Left colon (tissue), 2 donors: Measurements from ENCODE around the gene WDR53. TPM values are rescaled to one million over a fixed set of nuclear protein-coding genes. Genes with fewer than 3 reads are reported as not detected.
A peak's percentile ranks its signal among the peaks of the same experiment; 100 is the strongest.
"Not testable (repeated sequence)": the region's sequence is repeated elsewhere in the genome, so short reads cannot be mapped to it uniquely, and the experiment has no call there.

Experiments used
- ATAC-seq: fragments of 200-7000 bp; cut with Tn5 transposase; one replicate; pipeline ENCODE4 v1.9.1; 2020; ENCODE audit warnings: mild to moderate bottlenecking, moderate library complexity
- DNase-seq, 2 donors: peaks; one replicate each; pipeline ENCODE4 v3.0.0-alpha.2; 2020
- intact Hi-C, 2 donors: fragments of 100-400 bp; cut with DNase I in 1 of 2; cut with micrococcal nuclease in 1 of 2; formaldehyde crosslinking; loops; one replicate each; pipeline versions ENCODE4 v1.11.2 to v1.14.0; 2022; cut with DNase I, micrococcal nuclease
- long read RNA-seq: library from polyadenylated mRNA; unstranded; transcript quantifications from one replicate; pipeline ENCODE4 v2.0.0, GENCODE V29; 2021
- total RNA-seq, 2 donors: library from RNA; stranded (reverse); fragmentation: NEBNext Ultra II Directional; extraction: Animal tissue kit (Norgen Biotek cat#: 25700); gene quantifications; one replicate each; pipeline ENCODE4 v1.2.1, GENCODE V29; 2021
- donor health status: DM: no; HTN: no; CAD: no.
- donor health status: DM: yes; HTN: yes; CAD: no.

Gene WDR53
- total RNA-seq, result 1 to 10 TPM; 6.8 to 8.6 TPM
- long read RNA-seq, partial matches to known transcripts, result 2 of 4 reads
- long read RNA-seq, other reads (novel, unspliced or antisense), result 2 of 4 reads

- ATAC-seq (peak; percentile 96), DNase-seq (peak; percentile 95 to 96)
- intact Hi-C loops, result no loop called here
These were observed at the start of gene WDR53, which contains the start of gene FBXO45 for GRCh38 chr3:196568246-196569002. TSS of gene WDR53 (minus strand) at chr3:196568554. CDS start at chr3:196561475, 7,079 bp downstream. TSS of gene FBXO45 (plus strand) at chr3:196568660. CDS start at chr3:196568985, 325 bp downstream.

GRCh38 chr3:196617256-196617655, 48.9 kb upstream of the WDR53 start:
- no peak for DNase-seq
- intact Hi-C loops, result loop anchor here in 1 of 2 donors (10.0 kb wide), 1 partner anchor 68 kb away; no protein-coding TSS in a partner anchor

GRCh38 chr3:196615234-196615633, 46.9 kb upstream of the WDR53 start:
- DNase-seq, ATAC-seq: not testable (repeated sequence)
- intact Hi-C loops, result loop anchor here in 1 of 2 donors (10.0 kb wide), 1 partner anchor 70 kb away; no protein-coding TSS in a partner anchor

More at GRCh38 chr3:196617256-196617655, 48.9 kb upstream of the WDR53 start:
- ATAC-seq, result no peak

- ATAC-seq (no peak), DNase-seq (no peak)
- intact Hi-C loops, result loop anchor here in 1 of 2 donors (10.0 kb wide), 1 partner anchor 73 kb away; no protein-coding TSS in a partner anchor
These were observed 43.6 kb upstream of the WDR53 start for GRCh38 chr3:196611761-196612483.

GRCh38 chr3:196609805-196610515, 41.6 kb upstream of the WDR53 start:
- intact Hi-C loops, result loop anchor here (5.0 to 10.0 kb wide), 2 partner anchors 75 to 77 kb away; no protein-coding TSS in a partner anchor
- ATAC-seq (peak; percentile 25), DNase-seq (no peak)

GRCh38 chr3:196609343-196609775, 41.0 kb upstream of the WDR53 start:
- peak; percentile 99 for ATAC-seq
- peak; percentile 91 to 95 for DNase-seq
- intact Hi-C loops, result loop anchor here in 1 of 2 donors (5.0 kb wide), 1 partner anchor 78 kb away; no protein-coding TSS in a partner anchor

GRCh38 chr3:196608693-196609092, 40.3 kb upstream of the WDR53 start:
- ATAC-seq (no peak), DNase-seq (no peak)
- intact Hi-C loops, result loop anchor here in 1 of 2 donors (5.0 kb wide), 1 partner anchor 79 kb away; no protein-coding TSS in a partner anchor

- ATAC-seq (no peak), DNase-seq (peak in 1 of 2 donors; percentile 22)
- intact Hi-C loops, result no loop called here
These were observed 36.2 kb upstream of the WDR53 start for GRCh38 chr3:196604548-196604947.

GRCh38 chr3:196603683-196604082, 35.3 kb upstream of the WDR53 start:
- no peak for ATAC-seq
- no peak for DNase-seq

GRCh38 chr3:196602673-196603072, 34.3 kb upstream of the WDR53 start:
- DNase-seq (no peak), ATAC-seq (no peak)
- intact Hi-C loops, result no loop called here

More at GRCh38 chr3:196603683-196604082, 35.3 kb upstream of the WDR53 start:
- intact Hi-C loops, result no loop called here

GRCh38 chr3:196600359-196600758, 32.0 kb upstream of the WDR53 start:
- intact Hi-C loops, result no loop called here
- ATAC-seq (no peak), DNase-seq (no peak)

GRCh38 chr3:196599734-196600128, 31.4 kb upstream of the WDR53 start:
- no peak for ATAC-seq
- intact Hi-C loops, result no loop called here
- no peak for DNase-seq

- ATAC-seq, DNase-seq, intact Hi-C loops: not testable (repeated sequence)
These were observed 29.8 kb upstream of the WDR53 start for GRCh38 chr3:196597971-196598733.

- no peak for DNase-seq
- no peak for ATAC-seq
- intact Hi-C loops, result no loop called here
These were observed 28.0 kb upstream of the WDR53 start for GRCh38 chr3:196596355-196596754.

GRCh38 chr3:196590279-196590678, 21.9 kb upstream of the WDR53 start:
- ATAC-seq (no peak), DNase-seq (no peak)
- intact Hi-C loops, result no loop called here

GRCh38 chr3:196585044-196585757, 16.8 kb upstream of the WDR53 start:
- intact Hi-C loops, result no loop called here
- ATAC-seq, result no peak
- DNase-seq, result no peak

GRCh38 chr3:196572389-196572788, 4.0 kb upstream of the WDR53 start:
- ATAC-seq (no peak), DNase-seq (no peak)
- intact Hi-C loops, result no loop called here
